Ishikawa (cell line): ENCODE data around the gene ETHE1.

Source experiments
- CREB1 ChIP-seq: IDR thresholded peaks from 2 replicates; pipeline ENCODE4 v1.6.1; 2012; ENCODE audit warnings: low read depth
- EP300 ChIP-seq: IDR thresholded peaks from 2 replicates; pipeline ENCODE4 v1.6.1; 2012; ENCODE audit warnings: borderline replicate concordance
- NFIC ChIP-seq: IDR thresholded peaks from 2 replicates; pipeline ENCODE4 v1.6.1; 2012
- TAF1 ChIP-seq: IDR thresholded peaks from 2 replicates; pipeline ENCODE4 v1.6.1; 2012; ENCODE audit warnings: low read depth, mild to moderate bottlenecking
- TCF12 ChIP-seq: IDR thresholded peaks from 2 replicates; pipeline ENCODE4 v1.6.1; 2012; ENCODE audit warnings: low read depth
- ZBTB7A ChIP-seq: IDR thresholded peaks from 2 replicates; pipeline ENCODE4 v1.6.1; 2012; ENCODE audit warnings: low read depth
- TF ChIP-seq, protein P1 (sequence below): IDR thresholded peaks from 2 replicates; pipeline ENCODE4 v1.6.1; 2012; ENCODE audit warnings: low read depth, mild to moderate bottlenecking
- TF ChIP-seq, protein P2 (sequence below): IDR thresholded peaks from 2 replicates; pipeline ENCODE4 v1.6.1; 2012

DNA sequence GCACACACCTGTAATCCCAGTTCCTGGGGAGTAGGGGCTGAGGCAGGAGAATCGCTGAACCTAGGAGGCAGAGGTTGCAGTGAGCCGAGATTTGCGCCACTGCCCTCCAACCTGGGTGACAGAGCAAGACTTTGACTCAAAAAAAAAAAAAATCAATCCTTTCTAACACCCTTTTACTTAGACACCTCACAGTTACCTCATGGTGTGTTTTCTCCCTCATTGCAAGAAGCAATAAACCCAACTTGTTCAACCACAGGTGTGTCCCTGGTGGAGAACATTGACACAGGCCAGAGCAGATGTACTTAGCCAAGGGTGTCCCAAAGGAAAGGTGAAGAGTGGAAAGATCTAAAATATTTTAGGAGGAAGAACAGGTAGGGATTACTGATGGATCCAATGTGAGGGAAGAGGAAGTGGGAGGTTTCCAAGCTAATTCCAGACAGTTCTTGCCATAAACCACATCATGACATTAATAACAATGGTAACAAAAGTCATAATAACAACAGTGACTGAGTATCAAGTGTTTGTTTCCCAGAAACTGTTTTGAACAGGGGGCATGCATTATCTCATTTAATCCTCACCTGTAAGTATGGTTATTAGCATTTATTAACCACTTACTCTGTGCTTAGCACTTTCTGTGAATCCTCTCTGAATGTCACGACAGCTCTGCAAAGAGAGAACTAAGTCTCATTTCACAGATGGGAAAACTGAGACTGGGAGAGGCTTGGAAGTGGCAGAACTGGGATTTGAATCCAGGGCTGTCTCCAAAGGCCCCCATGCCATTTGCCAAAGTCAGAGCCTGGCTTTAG lies 58.4 kb downstream of the ETHE1 start:
- TF ChIP-seq, protein P1, sequence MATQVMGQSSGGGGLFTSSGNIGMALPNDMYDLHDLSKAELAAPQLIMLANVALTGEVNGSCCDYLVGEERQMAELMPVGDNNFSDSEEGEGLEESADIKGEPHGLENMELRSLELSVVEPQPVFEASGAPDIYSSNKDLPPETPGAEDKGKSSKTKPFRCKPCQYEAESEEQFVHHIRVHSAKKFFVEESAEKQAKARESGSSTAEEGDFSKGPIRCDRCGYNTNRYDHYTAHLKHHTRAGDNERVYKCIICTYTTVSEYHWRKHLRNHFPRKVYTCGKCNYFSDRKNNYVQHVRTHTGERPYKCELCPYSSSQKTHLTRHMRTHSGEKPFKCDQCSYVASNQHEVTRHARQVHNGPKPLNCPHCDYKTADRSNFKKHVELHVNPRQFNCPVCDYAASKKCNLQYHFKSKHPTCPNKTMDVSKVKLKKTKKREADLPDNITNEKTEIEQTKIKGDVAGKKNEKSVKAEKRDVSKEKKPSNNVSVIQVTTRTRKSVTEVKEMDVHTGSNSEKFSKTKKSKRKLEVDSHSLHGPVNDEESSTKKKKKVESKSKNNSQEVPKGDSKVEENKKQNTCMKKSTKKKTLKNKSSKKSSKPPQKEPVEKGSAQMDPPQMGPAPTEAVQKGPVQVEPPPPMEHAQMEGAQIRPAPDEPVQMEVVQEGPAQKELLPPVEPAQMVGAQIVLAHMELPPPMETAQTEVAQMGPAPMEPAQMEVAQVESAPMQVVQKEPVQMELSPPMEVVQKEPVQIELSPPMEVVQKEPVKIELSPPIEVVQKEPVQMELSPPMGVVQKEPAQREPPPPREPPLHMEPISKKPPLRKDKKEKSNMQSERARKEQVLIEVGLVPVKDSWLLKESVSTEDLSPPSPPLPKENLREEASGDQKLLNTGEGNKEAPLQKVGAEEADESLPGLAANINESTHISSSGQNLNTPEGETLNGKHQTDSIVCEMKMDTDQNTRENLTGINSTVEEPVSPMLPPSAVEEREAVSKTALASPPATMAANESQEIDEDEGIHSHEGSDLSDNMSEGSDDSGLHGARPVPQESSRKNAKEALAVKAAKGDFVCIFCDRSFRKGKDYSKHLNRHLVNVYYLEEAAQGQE, result no peak
- TF ChIP-seq, protein P2, sequence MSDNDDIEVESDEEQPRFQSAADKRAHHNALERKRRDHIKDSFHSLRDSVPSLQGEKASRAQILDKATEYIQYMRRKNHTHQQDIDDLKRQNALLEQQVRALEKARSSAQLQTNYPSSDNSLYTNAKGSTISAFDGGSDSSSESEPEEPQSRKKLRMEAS, result no peak
- TF ChIP-seq NFIC (no peak), TAF1 (no peak), EP300 (no peak), TCF12 (no peak), ZBTB7A (no peak), CREB1 (no peak)
